ENCODE data around the gene MDFI. TPM values are rescaled to one million over a fixed set of nuclear protein-coding genes. Genes with fewer than 3 reads are reported as not detected.
A peak's percentile ranks its signal among the peaks of the same experiment; 100 is the strongest.

The MDFI gene
- total and polyA plus RNA-seq, 9 of the 15 experiments (the other 6 are each of a cell fraction or from before 2014, with no cell fraction given): not detected

- TF ChIP-seq KLF10 (CRISPR knock-in tag; IDR thresholded peaks at IDR 0.05) (no peak), RCOR1 (IDR thresholded peaks at IDR 0.05; ENCODE audit: borderline replicate concordance in 1 of 2, low read depth in 2 of 2, low read length in 2 of 2) (peak; percentile 30 to 57; a peak in 1 of 4 replicates), STAG1 (CRISPR knock-in tag; IDR thresholded peaks at IDR 0.05; ENCODE audit: borderline replicate concordance) (peak; percentile 71), ZFP36 (IDR thresholded peaks at IDR 0.05; ENCODE audit: low read depth, low read length, partially characterized antibody) (peak; percentile 32), ZNF830 (CRISPR knock-in tag; IDR thresholded peaks at IDR 0.05) (no peak), MGA (IDR thresholded peaks at IDR 0.05) (no peak), HCFC1 (IDR thresholded peaks at IDR 0.05; ENCODE audit: low read depth, low read length) (0 out of 2 replicates have a peak, but pooled peaks have one; percentile 16), HIVEP1 (CRISPR knock-in tag; IDR thresholded peaks at IDR 0.05) (no peak), ZNF655 (CRISPR knock-in tag; IDR thresholded peaks at IDR 0.05) (no peak), ASH1L (IDR thresholded peaks at IDR 0.05; ENCODE audit: borderline replicate concordance, low read depth, partially characterized antibody) (peak; percentile 29), JUN (IDR thresholded peaks at IDR 0.05; ENCODE audit: borderline replicate concordance, low read depth, low read length) (0 out of 2 replicates have a peak, but pooled peaks have one; percentile 12), JUN (CRISPR knock-in tag; IDR thresholded peaks at IDR 0.05; ENCODE audit: borderline replicate concordance) (no peak), ZNF740 (CRISPR knock-in tag; IDR thresholded peaks at IDR 0.05) (peak; percentile 79), ZNF740 (tag; IDR thresholded peaks at IDR 0.05) (peak in 1 of 2 experiments; percentile 57; a peak in 1 of 4 replicates)
These were observed 35.2 kb upstream of the MDFI start (continued) for GRCh38 chr6:41602864-41603608.
